ENCODE results near the gene MYLK3. TPM values are rescaled to one million over a fixed set of nuclear protein-coding genes. Genes with fewer than 3 reads are reported as not detected.

Gene MYLK3
- total and polyA plus RNA-seq, 2 of the 4 experiments (the other 2 are of a cell fraction) = under 0.01 to 0.03 TPM

DNA sequence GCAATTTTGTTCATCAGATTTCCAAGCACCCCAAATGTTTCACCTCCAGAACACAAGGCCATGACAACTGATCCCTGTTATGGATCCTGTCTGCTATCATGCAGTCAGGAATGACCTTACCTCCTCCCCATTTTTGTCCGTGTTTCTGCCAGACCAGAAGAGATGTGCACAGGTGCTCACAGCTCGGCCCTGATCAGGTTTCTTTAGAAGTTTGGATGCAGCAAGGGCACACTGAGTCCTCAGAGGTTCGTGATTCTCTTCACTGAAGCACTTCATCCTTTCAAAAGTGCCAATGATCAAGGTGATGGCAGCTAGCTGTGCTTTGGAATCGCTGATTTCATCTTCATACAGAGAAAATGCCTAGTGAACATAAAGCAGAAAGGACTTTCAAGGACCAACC is 86.0 kb downstream of the MYLK3 start:
- H3K9me1 ChIP-seq (ENCODE audit: insufficient read depth, low read length) = peaks cover 6% of the 10 kb centered on the region; the same call in 1 of the 2 replicates
- H3K9me3 ChIP-seq (ENCODE audit: control insufficient read depth, insufficient read depth, low read length) = no peaks in the 10 kb centered on the region
- H2AK9ac ChIP-seq (replicated peaks; ENCODE audit: low read depth, low read length, poor library complexity) = no peak overlapping the region
- no peak overlapping the region for H3K23ac ChIP-seq (ENCODE audit: low read depth, low read length)
- no peak overlapping the region for H3K18ac ChIP-seq (ENCODE audit: low read depth, low read length)
- TF ChIP-seq FOS (IDR thresholded peaks at IDR 0.05; ENCODE audit: low read depth, low read length) = no peak
- no peak for TF ChIP-seq BHLHE40 (IDR thresholded peaks at IDR 0.05; ENCODE audit: low read depth, low read length)
- TF ChIP-seq CEBPB (IDR thresholded peaks at IDR 0.05; ENCODE audit: low read depth, low read length) = no peak
- no peak for TF ChIP-seq SMC3 (IDR thresholded peaks at IDR 0.05; ENCODE audit: low read depth, low read length)
- no peak overlapping the region for H3K27ac ChIP-seq (ENCODE audit: insufficient read depth, low read length)
- ChIA-PET CTCF (no interaction called here), POLR2A (ENCODE audit: unreplicated experiment) (no interaction called here)
- in situ Hi-C loops (cut with MboI; ENCODE audit: low sequenced_read_pairs) = no loop called here
- H2AK5ac ChIP-seq (ENCODE audit: low read depth, low read length) = no peak overlapping the region
- H3K4me2 ChIP-seq (ENCODE audit: low read depth, low read length) = no peak overlapping the region
- no peak overlapping the region for H4K5ac ChIP-seq (ENCODE audit: low read depth, low read length)
- no peak overlapping the region for H2BK20ac ChIP-seq (ENCODE audit: low read depth, low read length)
- BruUV-seq (replicated peaks) = no TSS peak
- H4K8ac ChIP-seq (ENCODE audit: low read depth in 2 of 2, low read length in 2 of 2) = no peak overlapping the region
- H2BK15ac ChIP-seq (ENCODE audit: low read depth, low read length) = no peak overlapping the region
- WGBS, 2 experiments (ENCODE audit: extremely low coverage in 2 of 2, insufficient read length in 1 of 2) = 100% methylated on average over 3 of the region's 4 CpGs; no CpG with 5 or more reads in 1 of the 2 experiments
- H3K36me3 ChIP-seq (ENCODE audit: control insufficient read depth, insufficient read depth, low read length) = peaks cover 33% of the 10 kb centered on the region
- H3K4ac ChIP-seq (ENCODE audit: low read depth, low read length) = no peak overlapping the region
- H3K56ac ChIP-seq (ENCODE audit: extremely low read depth, insufficient read depth, low read length) = no peak overlapping the region
- H3K4me1 ChIP-seq (ENCODE audit: control insufficient read depth, insufficient read depth, low read length) = no peaks in the 10 kb centered on the region
- DNase-seq = no peak
- 0 out of 4 replicates have a peak, but pooled peaks cover 0 to 2% of the 10 kb centered on the region in 2 experiments for H3K79me1 ChIP-seq (ENCODE audit: low read depth in 1 of 2, low read length in 2 of 2)
- H2BK120ac ChIP-seq (ENCODE audit: low read depth, low read length) = no peak overlapping the region
- H3K4me3 ChIP-seq (ENCODE audit: insufficient read depth, low read depth, low read length) = no peak overlapping the region
- H3K14ac ChIP-seq (replicated peaks; ENCODE audit: low read depth, low read length) = no peak overlapping the region
- H4K20me1 ChIP-seq (ENCODE audit: insufficient read depth, low read length) = no peaks in the 10 kb centered on the region
- dilution Hi-C loops (cut with HindIII; ENCODE audit: low sequenced_read_pairs, unreplicated experiment) = no loop called here
- intact Hi-C loops (cut with micrococcal nuclease) = no loop called here
- no peak overlapping the region for H2BK5ac ChIP-seq (ENCODE audit: low read depth, low read length, poor library complexity, severe bottlenecking)
- H4K91ac ChIP-seq (ENCODE audit: insufficient read depth, low read depth, low read length) = no peak overlapping the region
- no peak overlapping the region for H3K9ac ChIP-seq (ENCODE audit: low read depth, low read length)
- H2AFZ ChIP-seq (replicated peaks; ENCODE audit: low read length, poor library complexity) = no peak overlapping the region
- no peak for ATAC-seq (ENCODE audit: low read depth)
- no peaks in the 10 kb centered on the region for H3K27me3 ChIP-seq (ENCODE audit: control insufficient read depth, insufficient read depth, low read length)
